RWPE1 (cell line): ENCODE measurements around the gene EIF3L.

Source experiments
- CTCF ChIA-PET: fragments of 350-600 bp; sonication (Branson Sonifier 250); formaldehyde crosslinking; extraction: SDS; loops from one replicate; lab custom pipeline; 2021; lab: Yijun Ruan, JAX
- POLR2A ChIA-PET: fragments of 400-600 bp; formaldehyde crosslinking; extraction: SDS; loops from one replicate; lab custom pipeline; 2020; ENCODE audit warnings: antibody characterized with exemption; ENCODE audit not compliant: low non-redundant PET; lab: Yijun Ruan, JAX
- DNase-seq: peaks from one replicate; pipeline ENCODE4 v3.0.0; 2012; ENCODE audit warnings: low spot score
- H3K27ac ChIP-seq: fragments of 450-650 bp; 2 replicates; pipeline ENCODE4 v1.5.1; 2017
- TF ChIP-seq, protein P1 (sequence below): fragments of 450-650 bp; conservative IDR thresholded peaks from 2 replicates; pipeline ENCODE4 v1.5.1; 2017; ENCODE audit warnings: low read depth, mild to moderate bottlenecking

The EIF3L gene

DNA sequence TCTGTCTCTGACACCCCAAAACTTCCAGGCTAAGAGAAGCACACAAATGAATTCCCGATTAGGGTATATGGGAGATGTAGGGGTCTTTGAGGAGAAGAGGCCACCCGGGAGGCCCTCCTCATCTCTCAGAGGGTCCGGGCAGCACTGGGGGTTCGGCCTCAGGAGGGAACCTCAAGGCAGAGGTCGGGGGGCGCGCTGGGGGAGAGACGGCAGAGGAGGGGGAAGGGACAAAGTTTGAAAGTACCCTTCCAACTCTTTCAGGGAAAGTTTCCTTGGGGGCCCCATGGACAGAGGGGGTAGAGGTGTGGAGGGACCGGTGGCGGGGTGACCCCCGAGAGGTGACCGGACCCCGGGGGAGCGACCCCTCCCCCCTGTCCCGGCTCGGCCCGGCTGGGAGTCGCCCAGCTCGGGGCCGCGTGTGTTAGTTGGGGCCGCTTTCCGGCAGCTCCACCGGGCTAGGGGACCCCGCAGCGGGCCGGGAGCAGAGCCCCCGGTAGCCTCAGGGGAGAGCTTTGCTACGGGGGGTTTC is 44.8 kb upstream of the EIF3L start:
- CTCF ChIA-PET, result no interaction called here
- TF ChIP-seq, protein P1, sequence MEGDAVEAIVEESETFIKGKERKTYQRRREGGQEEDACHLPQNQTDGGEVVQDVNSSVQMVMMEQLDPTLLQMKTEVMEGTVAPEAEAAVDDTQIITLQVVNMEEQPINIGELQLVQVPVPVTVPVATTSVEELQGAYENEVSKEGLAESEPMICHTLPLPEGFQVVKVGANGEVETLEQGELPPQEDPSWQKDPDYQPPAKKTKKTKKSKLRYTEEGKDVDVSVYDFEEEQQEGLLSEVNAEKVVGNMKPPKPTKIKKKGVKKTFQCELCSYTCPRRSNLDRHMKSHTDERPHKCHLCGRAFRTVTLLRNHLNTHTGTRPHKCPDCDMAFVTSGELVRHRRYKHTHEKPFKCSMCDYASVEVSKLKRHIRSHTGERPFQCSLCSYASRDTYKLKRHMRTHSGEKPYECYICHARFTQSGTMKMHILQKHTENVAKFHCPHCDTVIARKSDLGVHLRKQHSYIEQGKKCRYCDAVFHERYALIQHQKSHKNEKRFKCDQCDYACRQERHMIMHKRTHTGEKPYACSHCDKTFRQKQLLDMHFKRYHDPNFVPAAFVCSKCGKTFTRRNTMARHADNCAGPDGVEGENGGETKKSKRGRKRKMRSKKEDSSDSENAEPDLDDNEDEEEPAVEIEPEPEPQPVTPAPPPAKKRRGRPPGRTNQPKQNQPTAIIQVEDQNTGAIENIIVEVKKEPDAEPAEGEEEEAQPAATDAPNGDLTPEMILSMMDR, result no peak
- DNase-seq, result no peak
- peak overlapping the region; percentile 85 for H3K27ac ChIP-seq
- POLR2A ChIA-PET, result interaction anchor here (0.5 to 1.0 kb wide), 2 partner anchors 13 to 196 kb away, joined by 3 to 7 read pairs; partner anchors contain the start of gene GGA1

GRCh38 chr22:37804881-37805809 is 44.1 kb upstream of the EIF3L start:
- POLR2A ChIA-PET, result interaction anchor here (0.6 to 1.0 kb wide), 2 partner anchors 93 to 197 kb away, joined by 3 to 7 read pairs; partner anchors contain the start of gene GGA1
- CTCF ChIA-PET, result interaction anchor here (0.6 kb wide), 1 partner anchor 125 kb away, joined by 7 read pairs; no protein-coding TSS in a partner anchor
- DNase-seq, result peak; percentile 69
- peak overlapping the region; percentile 85 for H3K27ac ChIP-seq
- TF ChIP-seq, protein P1, result no peak

- POLR2A ChIA-PET, result interaction anchor here (0.6 kb wide), 1 partner anchor 94 kb away, joined by 3 read pairs; no protein-coding TSS in a partner anchor
- CTCF ChIA-PET, result no interaction called here
- peak overlapping the region; percentile 85 for H3K27ac ChIP-seq
- TF ChIP-seq, protein P1, result no peak
- no peak for DNase-seq
Observed at GRCh38 chr22:37805810-37806277, 43.4 kb upstream of the EIF3L start.

DNA sequence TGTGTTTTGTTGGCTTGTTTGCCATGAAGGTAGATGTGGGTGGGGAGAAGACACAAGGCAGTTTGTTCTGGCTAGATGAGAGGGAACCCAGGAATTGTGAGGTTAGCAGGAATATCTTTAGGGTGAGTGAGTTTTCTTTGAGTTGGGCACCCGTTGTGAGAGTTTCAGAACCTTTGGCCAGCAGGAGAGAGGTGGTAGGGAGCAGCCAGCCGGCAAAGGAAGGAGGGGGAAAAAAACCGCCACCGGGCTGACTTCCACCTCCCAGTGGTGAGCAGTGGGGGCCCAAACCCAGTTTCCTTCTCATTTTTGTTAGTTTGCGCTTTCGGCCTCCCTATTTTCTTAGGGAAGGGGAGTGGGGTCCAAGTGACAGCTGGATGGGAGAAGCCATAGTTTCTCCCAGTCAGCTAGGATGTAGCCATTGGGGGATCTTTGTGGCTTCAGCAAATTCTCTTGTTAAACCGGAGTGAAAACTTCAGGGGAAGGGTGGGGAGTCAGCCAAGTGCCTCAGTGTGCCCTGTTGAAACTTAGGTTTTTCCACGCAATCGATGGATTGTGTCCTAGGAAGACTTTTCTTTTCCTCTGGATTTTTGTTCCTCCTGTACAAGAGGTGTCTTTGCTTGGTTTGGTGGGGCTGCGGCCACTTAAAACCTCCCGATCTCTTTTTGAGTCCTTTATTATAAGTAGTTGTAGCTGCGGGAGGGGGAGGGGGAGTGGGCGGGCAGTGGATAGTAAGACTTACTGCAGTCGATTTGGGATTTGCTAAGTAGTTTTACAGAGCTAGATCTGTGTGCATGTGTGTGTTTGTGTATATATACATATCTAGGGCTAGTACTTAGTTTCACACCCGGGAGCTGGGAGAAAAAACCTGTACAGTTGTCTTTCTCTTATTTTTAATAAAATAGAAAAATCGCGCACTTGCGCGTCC is 42.5 kb upstream of the EIF3L start:
- ChIA-PET POLR2A (interaction anchor here (0.6 kb wide), 1 partner anchor 36 kb away, joined by 9 read pairs; no protein-coding TSS in a partner anchor), CTCF (interaction anchor here (0.6 to 1.0 kb wide), 3 partner anchors 11 to 763 kb away, joined by 3 read pairs; no protein-coding TSS in a partner anchor)
- no peak for DNase-seq
- TF ChIP-seq, protein P1, result no peak
- H3K27ac ChIP-seq, result peak overlapping the region; percentile 85

GRCh38 chr22:37807410-37808293 is 41.6 kb upstream of the EIF3L start, which contains the start of gene GCAT:
Gene GCAT, plus strand, starts transcription at chr22:37807934. Its CDS starts 34 bp downstream, at chr22:37807968.
- H3K27ac ChIP-seq, result peak within 1 kb of the TSS; percentile 85
- TF ChIP-seq, protein P1, result no peak
- DNase-seq, result peak; percentile 95
- ChIA-PET CTCF (interaction anchor here (0.6 to 1.0 kb wide), 4 partner anchors 10 to 764 kb away, joined by 3 to 10 read pairs (median 3); no protein-coding TSS in a partner anchor), POLR2A (interaction anchor here (0.6 kb wide), 1 partner anchor 214 kb away, joined by 5 read pairs; no protein-coding TSS in a partner anchor)
